HL-60 (cell line): ENCODE results near the gene ZBTB7C.

Source experiments
- DNase-seq, 2 experiments: peaks; one replicate each; pipeline ENCODE4 v3.0.0-alpha.2; 2010 to 2020; ENCODE audit warnings: low read depth in 1 of 2, low spot score in 1 of 2
- H3K27ac ChIP-seq: fragments of 250-450 bp; sonication (Bioruptor Pico); replicated peaks from 2 replicates; pipeline ENCODE4 v1.5.1; 2020; ENCODE audit warnings: mild to moderate bottlenecking, moderate library complexity
- H3K27me3 ChIP-seq: fragments of 250-450 bp; sonication (Bioruptor Pico); 2 replicates; pipeline ENCODE4 v1.5.1; 2021; ENCODE audit warnings: mild to moderate bottlenecking, moderate library complexity; ENCODE audit not compliant: insufficient read depth, poor library complexity, severe bottlenecking
- H3K4me3 ChIP-seq: replicated peaks from 2 replicates; pipeline ENCODE4 v1.5.1; 2011; ENCODE audit warnings: mild to moderate bottlenecking, control low read depth, low read length; ENCODE audit not compliant: insufficient read depth
- CTCF ChIP-seq: IDR thresholded peaks from one replicate; pipeline ENCODE4 v1.5.1; 2011; ENCODE audit warnings: low read length, control low read depth, inconsistent platforms; ENCODE audit not compliant: insufficient read depth
- GABPA ChIP-seq: IDR thresholded peaks from 2 replicates; pipeline ENCODE4 v1.6.1; 2012; ENCODE audit warnings: low read depth
- POLR2AphosphoS5 ChIP-seq: IDR thresholded peaks from 2 replicates; pipeline ENCODE4 v1.6.1; 2012; ENCODE audit warnings: low read depth
- REST ChIP-seq: IDR thresholded peaks from 2 replicates; pipeline ENCODE4 v1.6.1; 2012; ENCODE audit warnings: low read depth; ENCODE audit not compliant: insufficient replicate concordance
- SPI1 ChIP-seq: IDR thresholded peaks from 2 replicates; pipeline ENCODE4 v1.6.1; 2012; ENCODE audit warnings: low read depth, mild to moderate bottlenecking, borderline replicate concordance

ZBTB7C gene

GRCh38 chr18:48020337-48021250 lies 388.6 kb downstream of the ZBTB7C start:
- TF ChIP-seq GABPA (no peak), CTCF (no peak), SPI1 (no peak), REST (no peak), POLR2AphosphoS5 (no peak)
- DNase-seq: no peak
- Histone ChIP-seq H3K4me3 (no peak overlapping the region), H3K27ac (no peak overlapping the region), H3K27me3 (no peaks in the 10 kb centered on the region)

- H3K27ac ChIP-seq: no peak overlapping the region
- no peak for DNase-seq
- no peak for TF ChIP-seq GABPA
- TF ChIP-seq POLR2AphosphoS5: no peak
- no peak for TF ChIP-seq SPI1
- no peak for TF ChIP-seq REST
- no peak for TF ChIP-seq CTCF
- H3K4me3 ChIP-seq: no peak overlapping the region
- H3K27me3 ChIP-seq: no peaks in the 10 kb centered on the region
These were observed 389.4 kb downstream of the ZBTB7C start for GRCh38 chr18:48019557-48020325.

- Histone ChIP-seq H3K4me3 (no peak overlapping the region), H3K27ac (no peak overlapping the region), H3K27me3 (no peaks in the 10 kb centered on the region)
- TF ChIP-seq REST (no peak), POLR2AphosphoS5 (no peak), CTCF (no peak), SPI1 (no peak), GABPA (no peak)
- no peak for DNase-seq
These were observed 390.3 kb downstream of the ZBTB7C start for GRCh38 chr18:48018851-48019250.
